HCT116 (cell line): Measurements from ENCODE around the gene RIPK4. TPM values are rescaled to one million over a fixed set of nuclear protein-coding genes. Genes with fewer than 3 reads are reported as not detected.

ENCODE experiments used
- ATAC-seq: fragments of 200-7000 bp; cut with Tn5 transposase; 2 replicates; pipeline ENCODE4 v1.9.1; 2020; ENCODE audit warnings: mild to moderate bottlenecking, moderate library complexity
- BruUV-seq: library from RNA; stranded (reverse); fragments of 400-500 nt; replicated peaks from 2 replicates; lab custom pipeline; 2021; lab: Mats Ljungman, UMichigan
- CTCF ChIA-PET: fragments of 300-600 bp; sonication (Branson Sonifier 250); formaldehyde crosslinking; loops from one replicate; lab custom pipeline; 2021; ENCODE audit warnings: antibody characterized with exemption; lab: Charles Lee
- POLR2A ChIA-PET: fragments of 300-600, 350-600 bp; sonication (Branson Sonifier 250); formaldehyde crosslinking; loops from one replicate; lab custom pipeline; 2021; ENCODE audit warnings: antibody characterized with exemption; lab: Charles Lee
- RAD21 ChIA-PET, 2 experiments: fragments of 300-600 bp; sonication (Branson Sonifier 250); formaldehyde crosslinking; loops; one replicate each; lab custom pipeline; 2023; ENCODE audit warnings: low total read pairs in 2 of 2; ENCODE audit not compliant: uncharacterized antibody in 2 of 2, unreplicated experiment in 2 of 2, low non-redundant PET in 1 of 2; lab: Charles Lee
- DNase-seq: peaks from one replicate; pipeline ENCODE4 v3.0.0-alpha.2; 2010; ENCODE audit warnings: low read depth, low spot score
- H2AFZ ChIP-seq: fragments of 200-600 bp; shearing (Covaris generic), sonication (generic); 2 replicates; pipeline ENCODE4 v1.6.1; 2017; ENCODE audit warnings: low read depth, mixed run types, mixed read lengths, antibody characterized with exemption, low read length; ENCODE audit not compliant: poor library complexity, severe bottlenecking
- H3K27ac ChIP-seq: 2 replicates; pipeline ENCODE4 v1.5.1; 2012; ENCODE audit warnings: low read depth, low read length
- H3K27me3 ChIP-seq: fragments of 200-600 bp; sonication (generic); 2 replicates; pipeline ENCODE4 v1.6.1; 2016; ENCODE audit warnings: mixed run types, low read length, mixed read lengths; ENCODE audit not compliant: insufficient read depth
- H3K36me3 ChIP-seq, 2 experiments: fragments of 200-500 bp in 1 of 2; fragments of 200-600 bp in 1 of 2; sonication (Bioruptor generic) in 1 of 2; sonication (generic) in 1 of 2; 2 replicates each; pipeline versions ENCODE4 v1.5.1 to v1.6.1; 2014 to 2016; ENCODE audit warnings: low read length in 2 of 2, inconsistent platforms in 1 of 2, mixed read lengths in 1 of 2, mixed run types in 1 of 2; ENCODE audit not compliant: insufficient read depth in 2 of 2, control insufficient read depth in 1 of 2
- H3K4me1 ChIP-seq, 2 experiments: fragments of 200-600 bp in 1 of 2; sonication (generic) in 1 of 2; 2 replicates each; pipeline versions ENCODE4 v1.5.1 to v1.6.1; 2012 to 2017; ENCODE audit warnings: low read length in 2 of 2, inconsistent platforms in 1 of 2, mild to moderate bottlenecking in 1 of 2, mixed read lengths in 1 of 2, mixed run types in 1 of 2, moderate library complexity in 1 of 2; ENCODE audit not compliant: insufficient read depth in 2 of 2, control insufficient read depth in 1 of 2
- H3K4me2 ChIP-seq: fragments of 200-600 bp; sonication (generic); 2 replicates; pipeline ENCODE4 v1.6.1; 2017; ENCODE audit warnings: mixed run types, low read length, mixed read lengths
- H3K4me3 ChIP-seq, 2 experiments: fragments of 200-600 bp in 1 of 2; sonication (generic) in 1 of 2; replicated peaks in 1 of 2; 2 replicates each; pipeline ENCODE4 v1.5.1; 2011 to 2016; ENCODE audit warnings: low read length in 2 of 2, control low read depth in 1 of 2, low read depth in 1 of 2, mild to moderate bottlenecking in 1 of 2, mixed read lengths in 1 of 2, mixed run types in 1 of 2
- H3K79me2 ChIP-seq: fragments of 200-600 bp; sonication (generic); 2 replicates; pipeline ENCODE4 v1.6.1; 2017; ENCODE audit warnings: mild to moderate bottlenecking, mixed run types, low read length, moderate library complexity, mixed read lengths; ENCODE audit not compliant: insufficient read depth
- H3K9ac ChIP-seq: fragments of 200-600 bp; sonication (generic); 2 replicates; pipeline ENCODE4 v1.6.1; 2016; ENCODE audit warnings: low read length, mixed read lengths
- H3K9me2 ChIP-seq: fragments of 200-600 bp; sonication (generic), shearing (Covaris generic); 2 replicates; pipeline ENCODE4 v1.6.1; 2017; ENCODE audit warnings: mixed run types, mild to moderate bottlenecking, moderate library complexity; ENCODE audit not compliant: insufficient read depth
- H3K9me3 ChIP-seq, 2 experiments: fragments of 200-500 bp in 1 of 2; fragments of 200-600 bp in 1 of 2; sonication (Bioruptor generic) in 1 of 2; sonication (generic) in 1 of 2; 2 replicates each; pipeline ENCODE4 v1.6.1; 2014 to 2017; ENCODE audit warnings: low read length in 2 of 2, mixed read lengths in 2 of 2, inconsistent platforms in 1 of 2, low read depth in 1 of 2, mild to moderate bottlenecking in 1 of 2, mixed run types in 1 of 2, moderate library complexity in 1 of 2; ENCODE audit not compliant: control insufficient read depth in 1 of 2, insufficient read depth in 1 of 2
- H4K20me1 ChIP-seq: fragments of 200-600 bp; sonication (generic), shearing (Covaris generic); 2 replicates; pipeline ENCODE4 v1.6.1; 2017; ENCODE audit warnings: mixed run types, mild to moderate bottlenecking, moderate library complexity; ENCODE audit not compliant: insufficient read depth
- CEBPB ChIP-seq: IDR thresholded peaks from 2 replicates; pipeline ENCODE4 v1.6.1; 2012; ENCODE audit warnings: low read depth
- EZH2 ChIP-seq: fragments of 200-600 bp; sonication (generic); IDR thresholded peaks from 2 replicates; pipeline ENCODE4 v1.6.1; 2017; ENCODE audit warnings: antibody characterized with exemption, mixed run types
- EZH2phosphoT487 ChIP-seq: fragments of 200-600 bp; IDR thresholded peaks from 2 replicates; pipeline ENCODE4 v1.6.1; 2018; ENCODE audit warnings: antibody characterized with exemption, borderline replicate concordance
- POLR2AphosphoS5 ChIP-seq: IDR thresholded peaks from 2 replicates; pipeline ENCODE4 v1.6.1; 2011; ENCODE audit warnings: mild to moderate bottlenecking, low read depth, low read length, moderate library complexity
- SIN3A ChIP-seq: IDR thresholded peaks from 2 replicates; pipeline ENCODE4 v1.6.1; 2012; ENCODE audit warnings: low read depth
- TCF7L2 ChIP-seq: IDR thresholded peaks from 2 replicates; pipeline ENCODE4 v1.7.0; 2011; ENCODE audit warnings: borderline replicate concordance, inconsistent platforms; ENCODE audit not compliant: insufficient read depth, insufficient read length; ENCODE audit errors: extremely low read depth
- ZBTB33 ChIP-seq: IDR thresholded peaks from 2 replicates; pipeline ENCODE4 v1.6.1; 2011; ENCODE audit warnings: mild to moderate bottlenecking, low read length, moderate library complexity; ENCODE audit not compliant: insufficient replicate concordance; ENCODE audit errors: extremely low read depth
- intact Hi-C: fragments of 100-400 bp; cut with micrococcal nuclease; formaldehyde crosslinking; loops from 2 replicates; pipeline ENCODE4 v1.10.0; 2022
- total RNA-seq: library from RNA; stranded (reverse); gene quantifications from one replicate; pipeline ENCODE4 v1.2.1, GENCODE V29; 2021; ENCODE audit not compliant: unreplicated experiment

The RIPK4 gene
- total RNA-seq, 1 experiment from 2014 or later, result 9.9 TPM

- CTCF ChIA-PET, result no interaction called here
These were observed 32.7 kb downstream of the RIPK4 start for GRCh38 chr21:41733951-41734689.

GRCh38 chr21:41731081-41731480 lies 35.8 kb downstream of the RIPK4 start:
- H3K9ac ChIP-seq, result no peak overlapping the region

More at GRCh38 chr21:41733951-41734689, 32.7 kb downstream of the RIPK4 start:
- no peak for DNase-seq
- H4K20me1 ChIP-seq, result no peaks in the 10 kb centered on the region
- no peak for TF ChIP-seq SIN3A
- no peak overlapping the region for H3K4me3 ChIP-seq
- H3K9me3 ChIP-seq, result no peaks in the 10 kb centered on the region
- H3K9ac ChIP-seq, result no peak overlapping the region
- no peak overlapping the region for H3K27ac ChIP-seq
- H2AFZ ChIP-seq, result no peak overlapping the region
- intact Hi-C loops, result no loop called here
- no peak overlapping the region for H3K4me2 ChIP-seq
- BruUV-seq, result no TSS peak
- H3K36me3 ChIP-seq, result 0 out of 4 replicates have a peak, but pooled peaks cover 0 to under 1% of the 10 kb centered on the region in 2 experiments
- ATAC-seq, result no peak
- RAD21 ChIA-PET, result no interaction called here
- no peaks in the 10 kb centered on the region for H3K79me2 ChIP-seq
- peaks cover 0 to 7% of the 10 kb centered on the region in 2 experiments; a peak in 1 of 4 replicates for H3K4me1 ChIP-seq
- H3K9me2 ChIP-seq, result no peaks in the 10 kb centered on the region
- POLR2A ChIA-PET, result no interaction called here
- H3K27me3 ChIP-seq, result no peaks in the 10 kb centered on the region

More at GRCh38 chr21:41731081-41731480, 35.8 kb downstream of the RIPK4 start:
- Histone ChIP-seq H3K4me2 (no peak overlapping the region), H3K79me2 (no peaks in the 10 kb centered on the region), H2AFZ (no peak overlapping the region), H3K4me3 (no peak overlapping the region), H3K36me3 (no peaks in the 10 kb centered on the region), H3K27ac (no peak overlapping the region), H3K9me2 (no peaks in the 10 kb centered on the region), H3K4me1 (peaks cover 20 to 34% of the 10 kb centered on the region in 2 experiments), H3K27me3 (no peaks in the 10 kb centered on the region), H4K20me1 (no peaks in the 10 kb centered on the region)
- no peak for ATAC-seq
- ChIA-PET POLR2A (no interaction called here), CTCF (no interaction called here)
- DNase-seq, result no peak
- no peak for TF ChIP-seq POLR2AphosphoS5
- TF ChIP-seq CEBPB, result no peak
- TF ChIP-seq TCF7L2, result no peak
- no peak for TF ChIP-seq ZBTB33
- no peak for TF ChIP-seq EZH2
- TF ChIP-seq EZH2phosphoT487, result no peak
- TF ChIP-seq, all 23 proteins: peak for 0
- no peaks in the 10 kb centered on the region for H3K9me3 ChIP-seq
- no TSS peak for BruUV-seq
- RAD21 ChIA-PET, result interaction anchor here in 1 of 2 experiments (0.6 kb wide), 1 partner anchor 45 kb away, joined by 3 read pairs; no protein-coding TSS in a partner anchor
- intact Hi-C loops, result no loop called here
